H9 (cell line): ENCODE data around the gene PNMA6A. TPM values are rescaled to one million over a fixed set of nuclear protein-coding genes. Genes with fewer than 3 reads are reported as not detected.
"Not testable (repeated sequence)": the region's sequence is repeated elsewhere in the genome, so short reads cannot be mapped to it uniquely, and the experiment has no call there.

Source experiments
- DNase-seq: peaks from one replicate; pipeline ENCODE4 v3.0.0-alpha.2; 2017
- H2AFZ ChIP-seq: one replicate; pipeline ENCODE4 v1.6.1; 2013; ENCODE audit warnings: mild to moderate bottlenecking, low read length, control low read depth, moderate library complexity
- H2AK5ac ChIP-seq: 2 replicates; pipeline ENCODE4 v1.6.1; 2013; ENCODE audit warnings: low read length, control low read depth, mixed read lengths; ENCODE audit not compliant: insufficient read length
- H2BK120ac ChIP-seq: one replicate; pipeline ENCODE4 v1.6.1; 2013; ENCODE audit warnings: low read depth, mild to moderate bottlenecking, low read length, control low read depth, inconsistent platforms; ENCODE audit not compliant: poor library complexity, severe bottlenecking
- H2BK12ac ChIP-seq: 2 replicates; pipeline ENCODE4 v1.6.1; 2013; ENCODE audit warnings: low read length, control low read depth, mixed read lengths, low read depth; ENCODE audit not compliant: insufficient read length
- H2BK15ac ChIP-seq: 2 replicates; pipeline ENCODE4 v1.6.1; 2013; ENCODE audit warnings: low read depth, low read length, control low read depth
- H2BK20ac ChIP-seq: one replicate; pipeline ENCODE4 v1.6.1; 2013; ENCODE audit warnings: low read depth, mild to moderate bottlenecking, low read length, control low read depth, inconsistent platforms; ENCODE audit not compliant: poor library complexity, severe bottlenecking
- H2BK5ac ChIP-seq: 2 replicates; pipeline ENCODE4 v1.6.1; 2013; ENCODE audit warnings: low read length, control low read depth, mixed read lengths; ENCODE audit not compliant: insufficient read length
- H3K14ac ChIP-seq: 2 replicates; pipeline ENCODE4 v1.6.1; 2013; ENCODE audit warnings: low read length, control low read depth; ENCODE audit not compliant: insufficient read depth
- H3K18ac ChIP-seq: 2 replicates; pipeline ENCODE4 v1.6.1; 2013; ENCODE audit warnings: low read depth, mild to moderate bottlenecking, mixed read lengths, low read length, control low read depth; ENCODE audit not compliant: insufficient read length
- H3K23ac ChIP-seq: 2 replicates; pipeline ENCODE4 v1.6.1; 2013; ENCODE audit warnings: low read length, control low read depth, mixed read lengths, low read depth; ENCODE audit not compliant: insufficient read length
- H3K23me2 ChIP-seq: 2 replicates; pipeline ENCODE4 v1.6.1; 2013; ENCODE audit warnings: low read depth, mild to moderate bottlenecking, mixed read lengths, low read length, control low read depth; ENCODE audit not compliant: insufficient read length, poor library complexity, severe bottlenecking
- H3K27ac ChIP-seq: 2 replicates; pipeline ENCODE4 v1.5.1; 2013; ENCODE audit warnings: low read length, control low read depth, mixed read lengths, low read depth; ENCODE audit not compliant: insufficient read length
- H3K27me3 ChIP-seq: 2 replicates; pipeline ENCODE4 v1.6.1; 2013; ENCODE audit warnings: low read length, control low read depth, inconsistent platforms; ENCODE audit not compliant: insufficient read depth
- H3K4ac ChIP-seq: 2 replicates; pipeline ENCODE4 v1.6.1; 2013; ENCODE audit warnings: low read depth, mild to moderate bottlenecking, control low read depth, inconsistent platforms, low read length, moderate library complexity
- H3K4me1 ChIP-seq: 2 replicates; pipeline ENCODE4 v1.6.1; 2013; ENCODE audit warnings: low read length, control low read depth, inconsistent platforms; ENCODE audit not compliant: insufficient read depth
- H3K4me2 ChIP-seq: 2 replicates; pipeline ENCODE4 v1.6.1; 2013; ENCODE audit warnings: low read length, control low read depth, mixed read lengths; ENCODE audit not compliant: insufficient read length, insufficient read depth
- H3K56ac ChIP-seq: 2 replicates; pipeline ENCODE4 v1.6.1; 2013; ENCODE audit warnings: low read depth, mild to moderate bottlenecking, mixed read lengths, low read length, control low read depth; ENCODE audit not compliant: insufficient read length
- H3K79me1 ChIP-seq: 2 replicates; pipeline ENCODE4 v1.6.1; 2013; ENCODE audit warnings: low read depth, mild to moderate bottlenecking, moderate library complexity, low read length, control low read depth, inconsistent platforms; ENCODE audit not compliant: insufficient read depth, poor library complexity, severe bottlenecking
- H3K79me2 ChIP-seq: 2 replicates; pipeline ENCODE4 v1.6.1; 2013; ENCODE audit warnings: low read length, control low read depth, inconsistent platforms; ENCODE audit not compliant: insufficient read depth
- H3K9ac ChIP-seq: 2 replicates; pipeline ENCODE4 v1.6.1; 2013; ENCODE audit warnings: low read length, control low read depth, mixed read lengths; ENCODE audit not compliant: insufficient read length; ENCODE audit errors: extremely low read depth
- H3K9me3 ChIP-seq: one replicate; pipeline ENCODE4 v1.6.1; 2013; ENCODE audit warnings: low read depth, low read length, inconsistent platforms; ENCODE audit not compliant: control insufficient read depth
- H3T11ph ChIP-seq: one replicate; pipeline ENCODE4 v1.6.1; 2013; ENCODE audit warnings: mild to moderate bottlenecking, low read length, control low read depth, inconsistent platforms
- H4K20me1 ChIP-seq: one replicate; pipeline ENCODE4 v1.6.1; 2013; ENCODE audit not compliant: control insufficient read depth, insufficient read length, insufficient read depth
- H4K5ac ChIP-seq: 2 replicates; pipeline ENCODE4 v1.6.1; 2013; ENCODE audit warnings: low read depth, mild to moderate bottlenecking, mixed read lengths, low read length, control low read depth; ENCODE audit not compliant: insufficient read length
- H4K8ac ChIP-seq: replicated peaks from 2 replicates; pipeline ENCODE4 v1.6.1; 2013; ENCODE audit warnings: low read length, control low read depth, mixed read lengths, low read depth; ENCODE audit not compliant: insufficient read length
- H4K91ac ChIP-seq: 2 replicates; pipeline ENCODE4 v1.6.1; 2013; ENCODE audit warnings: low read depth, mild to moderate bottlenecking, moderate library complexity, mixed read lengths, low read length, control low read depth; ENCODE audit not compliant: insufficient read length
- H3K27ac Mint-ChIP-seq, 3 experiments: 2 replicates in 2 of 3; 3 replicates in 1 of 3; pipeline ENCODE4 v1.8.0; 2020 to 2021; ENCODE audit warnings: mixed read lengths in 3 of 3, mild to moderate bottlenecking in 1 of 3, moderate library complexity in 1 of 3
- H3K27me3 Mint-ChIP-seq: 2 replicates; pipeline ENCODE4 v1.8.0; 2021; ENCODE audit warnings: low read depth, mild to moderate bottlenecking, moderate library complexity, mixed read lengths
- H3K36me3 Mint-ChIP-seq, 3 experiments: 2 replicates in 2 of 3; 3 replicates in 1 of 3; pipeline ENCODE4 v1.8.0; 2020 to 2021; ENCODE audit warnings: low read depth in 3 of 3, mixed read lengths in 3 of 3; ENCODE audit not compliant: insufficient read depth in 1 of 3
- H3K4me1 Mint-ChIP-seq, 2 experiments: 2 replicates each; pipeline ENCODE4 v1.8.0; 2020; ENCODE audit warnings: mixed read lengths in 2 of 2
- H3K4me3 Mint-ChIP-seq, 2 experiments: 2 replicates in 1 of 2; 3 replicates in 1 of 2; pipeline ENCODE4 v1.8.0; 2020 to 2021; ENCODE audit warnings: mild to moderate bottlenecking in 2 of 2, mixed read lengths in 2 of 2, moderate library complexity in 1 of 2
- H3K9me3 Mint-ChIP-seq, 2 experiments: 2 replicates in 1 of 2; 3 replicates in 1 of 2; pipeline ENCODE4 v1.8.0; 2020; ENCODE audit warnings: mild to moderate bottlenecking in 2 of 2, mixed read lengths in 2 of 2, moderate library complexity in 1 of 2
- WGBS: extraction: QIAGEN DNeasy Blood & Tissue Kit; methylation state at CpG from one replicate; pipeline ENCODE4 v1.1.7; 2013; ENCODE audit warnings: missing lambda C conversion rate, low lambda C conversion rate, mixed read lengths; ENCODE audit not compliant: insufficient read length; ENCODE audit errors: extremely low coverage; 5-methylcytosine and 5-hydroxymethylcytosine counted together
- total RNA-seq: library from RNA; stranded (reverse); gene quantifications from 2 replicates; pipeline ENCODE4 v1.2.1, GENCODE V29; 2021

The PNMA6A gene
- total RNA-seq, 1 experiment from 2014 or later, result 7.7 TPM

GRCh38 chrX:153083238-153083923 lies 11.1 kb downstream of the PNMA6A start:
- H3K18ac ChIP-seq, H3K9ac ChIP-seq, H2BK120ac ChIP-seq, H3K36me3 Mint-ChIP-seq, H3K4ac ChIP-seq, H2BK15ac ChIP-seq, H3K27ac Mint-ChIP-seq, H4K20me1 ChIP-seq, H3K4me3 Mint-ChIP-seq, H3K14ac ChIP-seq, H3K4me2 ChIP-seq, H3K4me1 Mint-ChIP-seq, H2BK5ac ChIP-seq, H2AFZ ChIP-seq, H2BK12ac ChIP-seq, H2BK20ac ChIP-seq, H3K79me1 ChIP-seq, H3K79me2 ChIP-seq, H4K8ac ChIP-seq, H4K5ac ChIP-seq, H3T11ph ChIP-seq, H3K4me1 ChIP-seq, DNase-seq, H3K23ac ChIP-seq, H2AK5ac ChIP-seq, H3K27ac ChIP-seq, H3K23me2 ChIP-seq, H3K27me3 ChIP-seq, H3K56ac ChIP-seq, H4K91ac ChIP-seq: not testable (repeated sequence)
- Mint-ChIP-seq H3K27me3 (peaks cover 12% of the 10 kb centered on the region), H3K9me3 (peaks cover 37 to 40% of the 10 kb centered on the region in 2 experiments)
- H3K9me3 ChIP-seq, result peaks cover 28% of the 10 kb centered on the region
- no CpG with 5 or more reads among the region's 23 CpGs for WGBS
